ENCODE measurements around the gene NUDT19. TPM values are rescaled to one million over a fixed set of nuclear protein-coding genes. Genes with fewer than 3 reads are reported as not detected.

The NUDT19 gene
- total RNA-seq, 1 experiment from 2014 or later: 22.1 TPM

- H3K4me3 ChIP-seq (replicated peaks in 1 of 2; ENCODE audit: low read depth in 1 of 2, low read length in 2 of 2): no peak overlapping the region
- no TSS peak for BruUV-seq (replicated peaks)
- TF ChIP-seq ELF1 (IDR thresholded peaks at IDR 0.05; ENCODE audit: borderline replicate concordance, low read depth): no peak
- TF ChIP-seq CEBPB (IDR thresholded peaks at IDR 0.05; ENCODE audit: low read depth): no peak
- no peak for TF ChIP-seq FOSL1 (IDR thresholded peaks at IDR 0.05; ENCODE audit: low read depth)
- H3K9me3 ChIP-seq (ENCODE audit: control insufficient read depth in 1 of 2, insufficient read depth in 1 of 2, low read depth in 1 of 2, low read length in 2 of 2): no peaks in the 10 kb centered on the region
- H3K9ac ChIP-seq (ENCODE audit: low read length): no peak overlapping the region
- H3K9me2 ChIP-seq (ENCODE audit: insufficient read depth): no peaks in the 10 kb centered on the region
- H3K4me1 ChIP-seq (ENCODE audit: control insufficient read depth in 1 of 2, insufficient read depth in 2 of 2, low read length in 2 of 2): peaks cover 3 to 6% of the 10 kb centered on the region in 2 experiments; a peak in 3 of 4 replicates
- H3K79me2 ChIP-seq (ENCODE audit: insufficient read depth, low read length): peaks cover 21% of the 10 kb centered on the region; the same call in 1 of the 2 replicates
- CTCF ChIA-PET: no interaction called here
- no peaks in the 10 kb centered on the region for H3K27me3 ChIP-seq (ENCODE audit: insufficient read depth, low read length)
- ATAC-seq (no peak), DNase-seq (ENCODE audit: low read depth, low spot score) (no peak)
- RAD21 ChIA-PET (ENCODE audit: low non-redundant PET in 1 of 2, low total read pairs in 2 of 2, uncharacterized antibody in 2 of 2, unreplicated experiment in 2 of 2): no interaction called here
- H4K20me1 ChIP-seq (ENCODE audit: insufficient read depth): no peaks in the 10 kb centered on the region
- POLR2A ChIA-PET: no interaction called here
- no peak overlapping the region for H2AFZ ChIP-seq (ENCODE audit: low read depth, low read length, poor library complexity, severe bottlenecking)
- H3K36me3 ChIP-seq (ENCODE audit: control insufficient read depth in 1 of 2, insufficient read depth in 2 of 2, low read length in 2 of 2): peaks cover 13 to 14% of the 10 kb centered on the region in 2 experiments; a peak in 2 of 4 replicates
- intact Hi-C loops (cut with micrococcal nuclease): no loop called here
- no peak overlapping the region for H3K4me2 ChIP-seq (ENCODE audit: low read length)
- H3K27ac ChIP-seq (ENCODE audit: low read depth, low read length): no peak overlapping the region
Observed at GRCh38 chr19:32652894-32653598, 38.6 kb upstream of the NUDT19 start.

- Histone ChIP-seq H3K36me3 (ENCODE audit: control insufficient read depth in 1 of 2, insufficient read depth in 2 of 2, low read length in 2 of 2) (peaks cover 9 to 11% of the 10 kb centered on the region in 2 experiments; a peak in 3 of 4 replicates), H3K4me3 (replicated peaks in 1 of 2; ENCODE audit: low read depth in 1 of 2, low read length in 2 of 2) (no peak overlapping the region), H4K20me1 (ENCODE audit: insufficient read depth) (no peaks in the 10 kb centered on the region), H3K4me2 (ENCODE audit: low read length) (no peak overlapping the region), H3K9me2 (ENCODE audit: insufficient read depth) (no peaks in the 10 kb centered on the region), H3K9ac (ENCODE audit: low read length) (no peak overlapping the region), H3K9me3 (ENCODE audit: control insufficient read depth in 1 of 2, insufficient read depth in 1 of 2, low read depth in 1 of 2, low read length in 2 of 2) (no peaks in the 10 kb centered on the region), H3K27me3 (ENCODE audit: insufficient read depth, low read length) (no peaks in the 10 kb centered on the region), H3K4me1 (ENCODE audit: control insufficient read depth in 1 of 2, insufficient read depth in 2 of 2, low read length in 2 of 2) (peaks cover 3 to 6% of the 10 kb centered on the region in 2 experiments; a peak in 3 of 4 replicates), H3K79me2 (ENCODE audit: insufficient read depth, low read length) (peaks cover 25% of the 10 kb centered on the region; the same call in 1 of the 2 replicates), H3K27ac (ENCODE audit: low read depth, low read length) (no peak overlapping the region), H2AFZ (ENCODE audit: low read depth, low read length, poor library complexity, severe bottlenecking) (no peak overlapping the region)
- TF ChIP-seq EZH2phosphoT487 (IDR thresholded peaks at IDR 0.05; ENCODE audit: borderline replicate concordance) (no peak), SRF (IDR thresholded peaks at IDR 0.05; ENCODE audit: low read depth) (no peak), CEBPB (IDR thresholded peaks at IDR 0.05; ENCODE audit: low read depth) (no peak), MAX (IDR thresholded peaks at IDR 0.05) (no peak), SP1 (IDR thresholded peaks at IDR 0.05; ENCODE audit: low read depth) (no peak), FOSL1 (IDR thresholded peaks at IDR 0.05; ENCODE audit: low read depth) (no peak), REST (IDR thresholded peaks at IDR 0.05; ENCODE audit: low read depth) (no peak), RAD21 (IDR thresholded peaks at IDR 0.05; ENCODE audit: low read depth) (no peak), JUND (IDR thresholded peaks at IDR 0.05) (no peak), TCF7L2 (IDR thresholded peaks at IDR 0.05; ENCODE audit: borderline replicate concordance, extremely low read depth, insufficient read depth, insufficient read length) (no peak), POLR2AphosphoS5 (IDR thresholded peaks at IDR 0.05; ENCODE audit: low read depth, low read length) (no peak), POLR2A (IDR thresholded peaks at IDR 0.05; ENCODE audit: borderline replicate concordance, extremely low read depth, insufficient read depth, insufficient read length) (no peak), EGR1 (IDR thresholded peaks at IDR 0.05; ENCODE audit: low read depth) (no peak), ATF3 (IDR thresholded peaks at IDR 0.05) (no peak), CBX3 (IDR thresholded peaks at IDR 0.05; ENCODE audit: low read depth) (no peak)
- BruUV-seq (replicated peaks): no TSS peak
- ChIA-PET POLR2A (no interaction called here), RAD21 (ENCODE audit: low non-redundant PET in 1 of 2, low total read pairs in 2 of 2, uncharacterized antibody in 2 of 2, unreplicated experiment in 2 of 2) (no interaction called here), CTCF (no interaction called here)
- intact Hi-C loops (cut with micrococcal nuclease): no loop called here
- no peak for DNase-seq (ENCODE audit: low read depth, low spot score)
- no peak for ATAC-seq
Observed at GRCh38 chr19:32653599-32653915, 38.1 kb upstream of the NUDT19 start.
